HepG2 (cell line): ENCODE results near the gene SFI1. TPM values are rescaled to one million over a fixed set of nuclear protein-coding genes. Genes with fewer than 3 reads are reported as not detected.

Experiments used
- ELF4 ChIP-seq: sonication (generic); formaldehyde crosslinking; IDR thresholded peaks from 2 replicates; pipeline ENCODE4 v1.5.0; 2020; ENCODE audit warnings: missing genetic modification reagents, mild to moderate bottlenecking, moderate library complexity, borderline replicate concordance
- FOXM1 ChIP-seq: sonication (generic); formaldehyde crosslinking; IDR thresholded peaks from 2 replicates; pipeline ENCODE4 v1.5.0; 2020; ENCODE audit warnings: missing genetic modification reagents
- GABPB1 ChIP-seq: IDR thresholded peaks from 2 replicates; pipeline ENCODE4 v1.6.1; 2016; ENCODE audit warnings: mild to moderate bottlenecking, missing genetic modification reagents, moderate library complexity, missing compliant biosample characterization
- MAFK ChIP-seq, 2 experiments: IDR thresholded peaks in 1 of 2; conservative IDR thresholded peaks in 1 of 2; 2 replicates each; pipeline ENCODE4 v1.6.1; 2011; ENCODE audit warnings: improper control_type of control experiment in 2 of 2, low read length in 2 of 2
- MLLT10 ChIP-seq: sonication (generic); formaldehyde crosslinking; IDR thresholded peaks from 2 replicates; pipeline ENCODE4 v1.4.0; 2020; ENCODE audit warnings: missing genetic modification reagents
- NFE2 ChIP-seq: sonication (generic); formaldehyde crosslinking; IDR thresholded peaks from 2 replicates; pipeline ENCODE4 v1.4.0; 2020; ENCODE audit warnings: missing genetic modification reagents
- NR2C2 ChIP-seq: sonication (generic); formaldehyde crosslinking; IDR thresholded peaks from 2 replicates; pipeline ENCODE4 v1.4.0; 2020; ENCODE audit warnings: missing genetic modification reagents, mild to moderate bottlenecking, moderate library complexity, borderline replicate concordance
- POLR2G ChIP-seq: fragments of 200-400 bp; formaldehyde crosslinking; IDR thresholded peaks from 2 replicates; pipeline ENCODE4 v1.6.1; 2018; ENCODE audit warnings: mild to moderate bottlenecking, low read depth, low read length, moderate library complexity
- RELA ChIP-seq: sonication (generic); formaldehyde crosslinking; IDR thresholded peaks from 2 replicates; pipeline ENCODE4 v1.4.0; 2020; ENCODE audit warnings: missing genetic modification reagents
- SMAD1 ChIP-seq: sonication (generic); formaldehyde crosslinking; IDR thresholded peaks from 2 replicates; pipeline ENCODE4 v1.4.0; 2020; ENCODE audit warnings: missing genetic modification reagents, low read depth, mild to moderate bottlenecking, borderline replicate concordance
- SRSF4 ChIP-seq: fragments of 200-400 bp; formaldehyde crosslinking; IDR thresholded peaks from one replicate; pipeline ENCODE4 v1.6.1; 2018; ENCODE audit warnings: mild to moderate bottlenecking, low read depth, low read length, moderate library complexity; ENCODE audit not compliant: poor library complexity, severe bottlenecking
- ZBTB21 ChIP-seq: sonication (generic); formaldehyde crosslinking; IDR thresholded peaks from 2 replicates; pipeline ENCODE4 v1.4.0; 2020; ENCODE audit warnings: missing genetic modification reagents
- ZBTB3 ChIP-seq: sonication (generic); formaldehyde crosslinking; IDR thresholded peaks from 2 replicates; pipeline ENCODE4 v1.4.0; 2020; ENCODE audit warnings: low read depth, mild to moderate bottlenecking, moderate library complexity, missing genetic modification reagents, borderline replicate concordance
- ZBTB8A ChIP-seq: sonication (generic); formaldehyde crosslinking; IDR thresholded peaks from 2 replicates; pipeline ENCODE4 v1.4.0; 2020; ENCODE audit warnings: mild to moderate bottlenecking, low read depth, missing genetic modification reagents, borderline replicate concordance
- ZNF543 ChIP-seq: sonication (generic); formaldehyde crosslinking; IDR thresholded peaks from 2 replicates; pipeline ENCODE4 v1.4.0; 2020; ENCODE audit warnings: mild to moderate bottlenecking, missing genetic modification reagents
- ZNF614 ChIP-seq: IDR thresholded peaks from 2 replicates; pipeline ENCODE4 v1.6.1; 2018; ENCODE audit warnings: missing biosample characterization, missing genetic modification reagents, inconsistent platforms, borderline replicate concordance
- ZNF720 ChIP-seq: sonication (generic); formaldehyde crosslinking; IDR thresholded peaks from 2 replicates; pipeline ENCODE4 v1.4.0; 2020; ENCODE audit warnings: missing genetic modification reagents
- ZNF792 ChIP-seq: IDR thresholded peaks from 2 replicates; pipeline ENCODE4 v1.6.1; 2016
- ZSCAN20 ChIP-seq: sonication (generic); formaldehyde crosslinking; IDR thresholded peaks from 2 replicates; pipeline ENCODE4 v1.4.0; 2020; ENCODE audit warnings: missing genetic modification reagents, mild to moderate bottlenecking, borderline replicate concordance
- polyA plus RNA-seq, 8 experiments: library from polyadenylated mRNA; depleted of rRNA in 3 of 8; stranded (reverse) in 7 of 8; unstranded in 1 of 8; fragments of >200 nt; fragmentation: Illumina TruSeq in 4 of 8; extraction: Trizol in 4 of 8; gene quantifications; 2 replicates each; pipeline versions ENCODE4 v1.2.1 to v1.2.3, GENCODE V29; 2011 to 2016; ENCODE audit warnings: low read depth in 4 of 8, missing spikeins in 1 of 8, mixed read lengths in 1 of 8; ENCODE audit not compliant: insufficient read depth in 1 of 8
- total RNA-seq, 5 experiments: library from RNA; depleted of rRNA; stranded (reverse); fragments of >200 nt; fragmentation: Illumina TruSeq; extraction: Trizol; gene quantifications; 2 replicates each; pipeline ENCODE4 v1.2.3, GENCODE V29; 2016; ENCODE audit warnings: low read depth in 1 of 5
- TF ChIP-seq, protein P1 (sequence below): sonication (generic); formaldehyde crosslinking; conservative IDR thresholded peaks from 2 replicates; pipeline ENCODE4 v1.4.0; 2020; ENCODE audit warnings: missing genetic modification reagents
- TF ChIP-seq, protein P2 (sequence below): sonication (generic); formaldehyde crosslinking; IDR thresholded peaks from 2 replicates; pipeline ENCODE4 v1.8.1; 2022; ENCODE audit warnings: low read depth, mild to moderate bottlenecking, missing genetic modification reagents
- TF ChIP-seq, protein P3 (sequence below): IDR thresholded peaks from 2 replicates; pipeline ENCODE4 v1.6.1; 2016; ENCODE audit warnings: missing biosample characterization, missing genetic modification reagents, low read depth

The SFI1 gene
- total and polyA plus RNA-seq, 2 of the 13 experiments (the other 11 are each of a cell fraction or from before 2014, with no cell fraction given) = 20.5 to 40.1 TPM

DNA sequence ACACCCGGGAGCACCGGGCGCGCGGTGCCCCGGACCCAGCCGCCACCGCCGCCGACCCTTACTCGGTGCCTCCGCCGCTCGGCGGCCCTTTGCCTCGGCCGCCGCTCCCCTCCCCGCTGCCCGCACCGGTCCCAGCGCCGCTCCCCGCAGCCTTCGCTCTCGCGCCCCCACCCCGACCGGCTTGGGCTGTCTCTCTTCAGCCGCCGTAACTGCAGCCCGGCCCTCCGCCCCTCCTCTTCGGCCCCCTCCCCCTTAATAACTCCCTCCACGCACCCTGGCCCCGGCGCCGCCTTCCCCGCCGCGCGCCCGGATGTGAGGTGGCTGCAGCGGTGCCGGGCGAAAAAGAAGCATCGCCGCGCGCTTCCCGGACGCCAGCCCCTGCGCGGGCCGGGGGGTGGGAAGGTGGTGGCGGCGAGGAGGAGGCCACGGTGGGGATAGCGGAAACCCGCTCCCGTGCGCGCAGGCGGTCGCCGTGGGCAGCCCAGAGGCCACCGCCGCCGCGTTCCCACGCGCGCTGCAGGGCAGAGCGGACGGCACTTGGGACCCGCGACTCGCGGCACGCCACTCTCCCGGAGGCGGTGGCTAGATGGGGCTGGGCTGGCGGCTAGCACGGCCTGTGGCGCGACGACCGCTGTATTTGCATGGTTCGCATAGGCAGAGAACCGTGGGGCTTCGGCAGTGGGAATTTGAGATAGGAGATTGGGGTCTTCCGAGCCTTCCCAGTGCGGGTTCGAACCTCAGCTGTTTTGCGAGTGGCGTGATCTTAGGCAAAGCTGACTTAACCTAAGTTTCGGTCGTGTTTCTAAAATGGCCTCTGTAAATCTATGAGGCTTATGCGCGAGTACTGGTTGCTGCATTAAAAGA, 6.5 kb upstream of the SFI1 start, which contains the start of gene EIF4ENIF1 (continued):
- TF ChIP-seq SRSF4 (no peak), SMAD1 (CRISPR knock-in tag) (no peak), MAFK (conservative IDR thresholded peaks at IDR 0.05 in 1 of 2, IDR thresholded peaks at IDR 0.05 in 1 of 2; ENCODE audit: low read length in 2 of 2) (no peak), ZBTB3 (no peak; the same call in 1 of the 2 replicates), NR2C2 (peak; percentile 78), MLLT10 (CRISPR knock-in tag) (no peak), NFE2 (CRISPR knock-in tag) (no peak), ZNF614 (0 out of 2 replicates have a peak, but pooled peaks have one; percentile 7), RELA (CRISPR knock-in tag) (no peak), ZNF543 (CRISPR knock-in tag) (peak; percentile 79; the same call in 1 of the 2 replicates), ZBTB21 (no peak), ZBTB8A (no peak), FOXM1 (CRISPR knock-in tag) (no peak), GABPB1 (CRISPR knock-in tag) (peak; percentile 90), ZNF720 (CRISPR knock-in tag) (no peak), ZNF792 (CRISPR knock-in tag) (no peak), ELF4 (CRISPR knock-in tag) (peak; percentile 62; the same call in 1 of the 2 replicates), POLR2G (peak; percentile 71), ZSCAN20 (CRISPR knock-in tag) (no peak)
- TF ChIP-seq, protein P1, sequence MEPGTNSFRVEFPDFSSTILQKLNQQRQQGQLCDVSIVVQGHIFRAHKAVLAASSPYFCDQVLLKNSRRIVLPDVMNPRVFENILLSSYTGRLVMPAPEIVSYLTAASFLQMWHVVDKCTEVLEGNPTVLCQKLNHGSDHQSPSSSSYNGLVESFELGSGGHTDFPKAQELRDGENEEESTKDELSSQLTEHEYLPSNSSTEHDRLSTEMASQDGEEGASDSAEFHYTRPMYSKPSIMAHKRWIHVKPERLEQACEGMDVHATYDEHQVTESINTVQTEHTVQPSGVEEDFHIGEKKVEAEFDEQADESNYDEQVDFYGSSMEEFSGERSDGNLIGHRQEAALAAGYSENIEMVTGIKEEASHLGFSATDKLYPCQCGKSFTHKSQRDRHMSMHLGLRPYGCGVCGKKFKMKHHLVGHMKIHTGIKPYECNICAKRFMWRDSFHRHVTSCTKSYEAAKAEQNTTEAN = no peak
- TF ChIP-seq, protein P2, sequence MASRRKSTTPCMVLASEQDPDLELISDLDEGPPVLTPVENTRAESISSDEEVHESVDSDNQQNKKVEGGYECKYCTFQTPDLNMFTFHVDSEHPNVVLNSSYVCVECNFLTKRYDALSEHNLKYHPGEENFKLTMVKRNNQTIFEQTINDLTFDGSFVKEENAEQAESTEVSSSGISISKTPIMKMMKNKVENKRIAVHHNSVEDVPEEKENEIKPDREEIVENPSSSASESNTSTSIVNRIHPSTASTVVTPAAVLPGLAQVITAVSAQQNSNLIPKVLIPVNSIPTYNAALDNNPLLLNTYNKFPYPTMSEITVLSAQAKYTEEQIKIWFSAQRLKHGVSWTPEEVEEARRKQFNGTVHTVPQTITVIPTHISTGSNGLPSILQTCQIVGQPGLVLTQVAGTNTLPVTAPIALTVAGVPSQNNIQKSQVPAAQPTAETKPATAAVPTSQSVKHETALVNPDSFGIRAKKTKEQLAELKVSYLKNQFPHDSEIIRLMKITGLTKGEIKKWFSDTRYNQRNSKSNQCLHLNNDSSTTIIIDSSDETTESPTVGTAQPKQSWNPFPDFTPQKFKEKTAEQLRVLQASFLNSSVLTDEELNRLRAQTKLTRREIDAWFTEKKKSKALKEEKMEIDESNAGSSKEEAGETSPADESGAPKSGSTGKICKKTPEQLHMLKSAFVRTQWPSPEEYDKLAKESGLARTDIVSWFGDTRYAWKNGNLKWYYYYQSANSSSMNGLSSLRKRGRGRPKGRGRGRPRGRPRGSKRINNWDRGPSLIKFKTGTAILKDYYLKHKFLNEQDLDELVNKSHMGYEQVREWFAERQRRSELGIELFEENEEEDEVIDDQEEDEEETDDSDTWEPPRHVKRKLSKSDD (CRISPR knock-in tag) = peak; percentile 57
- TF ChIP-seq, protein P3, sequence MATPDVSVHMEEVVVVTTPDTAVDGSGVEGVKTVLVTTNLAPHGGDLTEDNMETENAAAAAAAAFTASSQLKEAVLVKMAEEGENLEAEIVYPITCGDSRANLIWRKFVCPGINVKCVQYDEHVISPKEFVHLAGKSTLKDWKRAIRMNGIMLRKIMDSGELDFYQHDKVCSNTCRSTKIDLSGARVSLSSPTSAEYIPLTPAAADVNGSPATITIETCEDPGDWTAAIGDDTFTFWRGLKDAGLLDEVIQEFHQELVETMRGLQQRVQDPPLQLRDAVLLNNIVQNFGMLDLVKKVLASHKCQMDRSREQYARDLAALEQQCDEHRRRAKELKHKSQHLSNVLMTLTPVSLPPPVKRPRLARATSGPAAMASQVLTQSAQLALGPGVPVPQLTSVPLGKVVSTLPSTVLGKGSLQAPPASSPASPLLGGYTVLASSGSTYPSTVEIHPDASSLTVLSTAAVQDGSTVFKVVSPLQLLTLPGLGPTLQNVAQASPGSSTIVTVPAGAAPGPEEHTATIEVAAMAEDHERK (CRISPR knock-in tag) = peak; percentile 50; the same call in 1 of the 2 replicates
